NCI-H2227 (cell line): ENCODE measurements around the gene PSMB7.
A peak's percentile ranks its signal among the peaks of the same experiment; 100 is the strongest.

ENCODE experiments used
- DNase-seq: peaks from one replicate; lab custom pipeline; 2025; ENCODE audit not compliant: unreplicated experiment; lab: John Stamatoyannopoulos, UW

Gene PSMB7

GRCh38 chr9:124329206-124329792, 85.9 kb downstream of the PSMB7 start:
- no peak for DNase-seq

- DNase-seq = no peak
Observed at GRCh38 chr9:124328285-124328684, 87.0 kb downstream of the PSMB7 start.

- no peak for DNase-seq
Observed at GRCh38 chr9:124327491-124327890, 87.8 kb downstream of the PSMB7 start.

- DNase-seq = no peak
Observed at GRCh38 chr9:124326378-124326777, 88.9 kb downstream of the PSMB7 start.

GRCh38 chr9:124325816-124326215, 89.4 kb downstream of the PSMB7 start:
- DNase-seq = no peak

GRCh38 chr9:124323904-124324303, 91.3 kb downstream of the PSMB7 start:
- no peak for DNase-seq

- no peak for DNase-seq
Observed at GRCh38 chr9:124322618-124323432, 92.4 kb downstream of the PSMB7 start.

- no peak for DNase-seq
Observed at GRCh38 chr9:124321935-124322334, 93.3 kb downstream of the PSMB7 start.

GRCh38 chr9:124321416-124321815, 93.8 kb downstream of the PSMB7 start:
- no peak for DNase-seq

- DNase-seq = peak; percentile 65
Observed at GRCh38 chr9:124320062-124320973, 94.9 kb downstream of the PSMB7 start.

GRCh38 chr9:124315882-124316281, 99.4 kb downstream of the PSMB7 start:
- DNase-seq = no peak

- no peak for DNase-seq
Observed at GRCh38 chr9:124313940-124314339, 101.3 kb downstream of the PSMB7 start.

GRCh38 chr9:124312290-124313265, 102.7 kb downstream of the PSMB7 start:
- no peak for DNase-seq

- DNase-seq = no peak
Observed at GRCh38 chr9:124311283-124311682, 104.0 kb downstream of the PSMB7 start.

- DNase-seq = no peak
Observed at GRCh38 chr9:124309667-124310084, 105.6 kb downstream of the PSMB7 start.

- no peak for DNase-seq
Observed at GRCh38 chr9:124308606-124309491, 106.4 kb downstream of the PSMB7 start.

- no peak for DNase-seq
Observed at GRCh38 chr9:124307379-124308030, 107.7 kb downstream of the PSMB7 start.

GRCh38 chr9:124306098-124306735, 109.0 kb downstream of the PSMB7 start:
- no peak for DNase-seq
